MM.1S (cell line): ENCODE results near the gene BCAS4.

ENCODE experiments used
- DNase-seq: peaks from one replicate; pipeline ENCODE4 v3.0.0-alpha.2; 2015
- H2AFZ ChIP-seq: fragments of 300-600 bp; sonication (generic); 2 replicates; pipeline ENCODE4 v1.6.0; 2016; ENCODE audit warnings: antibody characterized with exemption, low read length
- H3F3A ChIP-seq: fragments of 300-600 bp; sonication (generic); 2 replicates; pipeline ENCODE4 v1.6.1; 2016; ENCODE audit warnings: mild to moderate bottlenecking, antibody characterized with exemption, low read length, moderate library complexity, mixed read lengths; ENCODE audit not compliant: insufficient read depth
- H3K27ac ChIP-seq: fragments of 300-600 bp; sonication (generic); 2 replicates; pipeline ENCODE4 v1.5.1; 2016; ENCODE audit warnings: mild to moderate bottlenecking, low read length
- H3K27me3 ChIP-seq: fragments of 300-600 bp; sonication (generic); replicated peaks from 2 replicates; pipeline ENCODE4 v1.6.0; 2016; ENCODE audit warnings: low read length; ENCODE audit not compliant: insufficient read depth
- H3K36me3 ChIP-seq: fragments of 300-600 bp; sonication (generic); replicated peaks from 2 replicates; pipeline ENCODE4 v1.6.1; 2016; ENCODE audit warnings: mild to moderate bottlenecking, low read length, mixed read lengths; ENCODE audit not compliant: insufficient read depth
- H3K4me1 ChIP-seq: fragments of 300-600 bp; sonication (generic); 2 replicates; pipeline ENCODE4 v1.6.1; 2016; ENCODE audit warnings: low read length, mixed read lengths
- H3K4me2 ChIP-seq: fragments of 300-600 bp; sonication (generic); 2 replicates; pipeline ENCODE4 v1.6.0; 2016; ENCODE audit warnings: low read depth, low read length
- H3K4me3 ChIP-seq: fragments of 300-600 bp; sonication (generic); 2 replicates; pipeline ENCODE4 v1.5.1; 2016; ENCODE audit warnings: low read length, mixed read lengths
- H3K79me2 ChIP-seq: fragments of 300-600 bp; sonication (generic); 2 replicates; pipeline ENCODE4 v1.6.1; 2016; ENCODE audit warnings: mixed run types, low read length, mixed read lengths
- H3K9ac ChIP-seq: fragments of 300-600 bp; sonication (generic); 2 replicates; pipeline ENCODE4 v1.6.1; 2016; ENCODE audit warnings: low read length, mixed read lengths
- H3K9me2 ChIP-seq: fragments of 300-600 bp; sonication (generic); replicated peaks from 2 replicates; pipeline ENCODE4 v1.6.1; 2016; ENCODE audit warnings: mild to moderate bottlenecking, low read length, mixed read lengths; ENCODE audit not compliant: insufficient read depth
- H3K9me3 ChIP-seq: fragments of 300-600 bp; sonication (generic); replicated peaks from 2 replicates; pipeline ENCODE4 v1.6.1; 2016; ENCODE audit warnings: mild to moderate bottlenecking, low read length, mixed read lengths; ENCODE audit not compliant: insufficient read depth
- H4K20me1 ChIP-seq: fragments of 300-600 bp; sonication (generic); 2 replicates; pipeline ENCODE4 v1.6.1; 2016; ENCODE audit warnings: mild to moderate bottlenecking, low read length, moderate library complexity, mixed read lengths; ENCODE audit not compliant: insufficient read depth
- EZH2 ChIP-seq: fragments of 300-600 bp; sonication (generic); optimal IDR thresholded peaks from 2 replicates; pipeline ENCODE3; 2017; ENCODE audit warnings: low read depth, mild to moderate bottlenecking, antibody characterized with exemption, low read length, mixed read lengths
- EZH2phosphoT487 ChIP-seq: fragments of 300-600 bp; sonication (generic); IDR thresholded peaks from 2 replicates; pipeline ENCODE4 v1.6.1; 2018; ENCODE audit warnings: antibody characterized with exemption, low read length
- TF ChIP-seq, protein P1 (sequence below): fragments of 300-600 bp; sonication (generic); IDR thresholded peaks from 2 replicates; pipeline ENCODE4 v1.5.1; 2016; ENCODE audit warnings: antibody characterized with exemption, low read length, mixed read lengths

BCAS4 gene

DNA sequence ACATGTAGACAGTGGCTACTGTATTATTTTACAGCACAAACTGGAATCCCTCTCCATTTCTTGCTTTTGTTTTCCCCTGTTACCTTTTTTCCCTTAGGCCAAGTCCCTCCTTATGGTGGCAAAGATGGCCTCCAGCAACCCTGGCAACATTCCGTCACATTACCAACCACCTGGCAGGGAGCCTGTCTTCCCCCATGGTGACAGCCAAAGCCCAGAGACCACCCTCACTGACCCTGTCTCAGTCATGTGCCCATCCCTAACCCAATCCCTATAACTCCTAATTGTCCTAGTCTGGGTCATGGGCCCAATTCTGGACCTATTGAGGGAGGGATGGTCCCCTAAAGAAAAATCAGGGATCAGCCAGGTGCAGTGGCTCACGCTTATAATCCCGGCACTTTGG, 35.9 kb upstream of the BCAS4 start:
- Histone ChIP-seq H3K9me3 (no peaks in the 10 kb centered on the region), H3K36me3 (no peaks in the 10 kb centered on the region), H2AFZ (no peak overlapping the region), H3K27me3 (no peaks in the 10 kb centered on the region), H3K9ac (no peak overlapping the region), H3K4me2 (no peak overlapping the region), H3K79me2 (no peaks in the 10 kb centered on the region), H4K20me1 (no peaks in the 10 kb centered on the region), H3K27ac (no peak overlapping the region), H3K4me1 (no peaks in the 10 kb centered on the region), H3F3A (no peaks in the 10 kb centered on the region), H3K4me3 (no peak overlapping the region), H3K9me2 (no peaks in the 10 kb centered on the region)
- DNase-seq, result no peak
- TF ChIP-seq EZH2phosphoT487 (no peak), EZH2 (no peak)
- TF ChIP-seq, protein P1, sequence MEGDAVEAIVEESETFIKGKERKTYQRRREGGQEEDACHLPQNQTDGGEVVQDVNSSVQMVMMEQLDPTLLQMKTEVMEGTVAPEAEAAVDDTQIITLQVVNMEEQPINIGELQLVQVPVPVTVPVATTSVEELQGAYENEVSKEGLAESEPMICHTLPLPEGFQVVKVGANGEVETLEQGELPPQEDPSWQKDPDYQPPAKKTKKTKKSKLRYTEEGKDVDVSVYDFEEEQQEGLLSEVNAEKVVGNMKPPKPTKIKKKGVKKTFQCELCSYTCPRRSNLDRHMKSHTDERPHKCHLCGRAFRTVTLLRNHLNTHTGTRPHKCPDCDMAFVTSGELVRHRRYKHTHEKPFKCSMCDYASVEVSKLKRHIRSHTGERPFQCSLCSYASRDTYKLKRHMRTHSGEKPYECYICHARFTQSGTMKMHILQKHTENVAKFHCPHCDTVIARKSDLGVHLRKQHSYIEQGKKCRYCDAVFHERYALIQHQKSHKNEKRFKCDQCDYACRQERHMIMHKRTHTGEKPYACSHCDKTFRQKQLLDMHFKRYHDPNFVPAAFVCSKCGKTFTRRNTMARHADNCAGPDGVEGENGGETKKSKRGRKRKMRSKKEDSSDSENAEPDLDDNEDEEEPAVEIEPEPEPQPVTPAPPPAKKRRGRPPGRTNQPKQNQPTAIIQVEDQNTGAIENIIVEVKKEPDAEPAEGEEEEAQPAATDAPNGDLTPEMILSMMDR, result no peak

DNA sequence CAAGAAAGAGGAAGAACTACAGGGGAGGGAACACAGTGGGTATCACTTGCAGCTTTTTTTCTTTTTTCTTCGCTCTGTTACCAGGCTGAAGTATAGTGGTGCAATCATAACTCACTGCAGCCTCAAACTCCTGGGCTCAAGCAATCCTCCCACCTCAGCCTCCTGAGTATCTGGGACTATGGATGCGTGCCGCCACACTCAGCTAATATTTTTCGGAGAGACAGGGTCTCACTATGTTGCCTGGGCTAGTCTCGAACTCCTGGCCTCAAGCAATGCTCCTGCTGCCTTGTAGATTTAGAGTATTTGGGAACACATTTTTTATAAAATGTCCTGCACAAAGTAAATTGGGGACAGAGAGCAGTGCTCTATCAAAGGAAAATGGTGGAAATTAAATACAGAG, 35.2 kb upstream of the BCAS4 start:
- no peaks in the 10 kb centered on the region for H3F3A ChIP-seq
- no peaks in the 10 kb centered on the region for H3K4me1 ChIP-seq
- no peaks in the 10 kb centered on the region for H4K20me1 ChIP-seq
- H3K4me3 ChIP-seq, result no peak overlapping the region
- H2AFZ ChIP-seq, result no peak overlapping the region
- no peak overlapping the region for H3K27ac ChIP-seq
- no peak overlapping the region for H3K4me2 ChIP-seq
- H3K9me2 ChIP-seq, result no peaks in the 10 kb centered on the region
- no peak overlapping the region for H3K9ac ChIP-seq
- no peak for TF ChIP-seq EZH2
- TF ChIP-seq, protein P1, result no peak
- no peak for TF ChIP-seq EZH2phosphoT487
- H3K27me3 ChIP-seq, result no peaks in the 10 kb centered on the region
- H3K79me2 ChIP-seq, result no peaks in the 10 kb centered on the region
- no peak for DNase-seq
- H3K36me3 ChIP-seq, result no peaks in the 10 kb centered on the region
- no peaks in the 10 kb centered on the region for H3K9me3 ChIP-seq

DNA sequence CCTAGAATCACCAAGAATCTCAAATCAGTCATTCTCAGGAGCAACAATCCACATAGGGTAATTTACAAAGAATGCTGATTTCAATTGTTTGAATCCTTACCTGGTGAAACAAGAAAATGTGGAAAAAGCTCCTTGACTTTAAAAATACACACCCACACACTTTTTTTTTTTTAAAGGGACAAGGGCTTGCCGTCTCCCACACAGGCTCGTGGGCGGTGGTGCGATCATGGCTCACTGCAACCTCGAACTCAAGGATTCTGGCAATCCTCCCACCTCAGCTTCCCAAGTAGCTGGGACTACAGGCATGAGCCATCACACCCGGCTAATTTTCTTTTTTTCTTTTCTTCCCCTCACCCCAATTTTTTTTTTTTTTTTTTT, 32.8 kb upstream of the BCAS4 start:
- Histone ChIP-seq H3F3A (no peaks in the 10 kb centered on the region), H2AFZ (no peak overlapping the region), H3K79me2 (no peaks in the 10 kb centered on the region), H3K27ac (no peak overlapping the region), H3K9me2 (no peaks in the 10 kb centered on the region), H3K9ac (no peak overlapping the region), H3K4me3 (no peak overlapping the region), H3K36me3 (no peaks in the 10 kb centered on the region), H3K4me2 (no peak overlapping the region), H3K27me3 (no peaks in the 10 kb centered on the region), H3K4me1 (no peaks in the 10 kb centered on the region), H3K9me3 (no peaks in the 10 kb centered on the region), H4K20me1 (no peaks in the 10 kb centered on the region)
- TF ChIP-seq, protein P1, result no peak
- no peak for DNase-seq
